Panc1 (cell line): Measurements from ENCODE around the gene MEAK7. TPM values are rescaled to one million over a fixed set of nuclear protein-coding genes. Genes with fewer than 3 reads are reported as not detected.

Experiments used
- ATAC-seq: fragments of 200-7000 bp; cut with Tn5 transposase; 2 replicates; pipeline ENCODE4 v1.9.1; 2020; ENCODE audit warnings: mild to moderate bottlenecking, moderate library complexity
- BruUV-seq: library from RNA; stranded (reverse); fragments of 400-500 nt; replicated peaks from 2 replicates; lab custom pipeline; 2021; lab: Mats Ljungman, UMichigan
- CTCF ChIA-PET: fragments of 300-600 bp; sonication (Branson Sonifier 250); formaldehyde crosslinking; loops from one replicate; lab custom pipeline; 2022; ENCODE audit warnings: antibody characterized with exemption; lab: Charles Lee
- POLR2A ChIA-PET: fragments of 300-600 bp; sonication (Branson Sonifier 250); formaldehyde crosslinking; loops from one replicate; lab custom pipeline; 2022; ENCODE audit warnings: antibody characterized with exemption; lab: Charles Lee
- DNase-seq: peaks from one replicate; pipeline ENCODE4 v3.0.0-alpha.2; 2010; ENCODE audit warnings: low read depth, low spot score
- H3K27ac ChIP-seq: 2 replicates; pipeline ENCODE4 v1.5.1; 2011; ENCODE audit warnings: mild to moderate bottlenecking, low read length, inconsistent platforms
- H3K27me3 ChIP-seq: fragments of 200-500 bp; sonication (Bioruptor generic); 2 replicates; pipeline ENCODE4 v1.6.0; 2014; ENCODE audit warnings: low read length, inconsistent platforms; ENCODE audit not compliant: control insufficient read depth, insufficient read depth
- H3K36me3 ChIP-seq: fragments of 200-500 bp; sonication (Bioruptor generic); 2 replicates; pipeline ENCODE4 v1.5.1; 2014; ENCODE audit warnings: inconsistent platforms, mild to moderate bottlenecking, low read length, moderate library complexity; ENCODE audit not compliant: control insufficient read depth, insufficient read depth
- H3K4me1 ChIP-seq: 2 replicates; pipeline ENCODE4 v1.5.1; 2011; ENCODE audit warnings: inconsistent platforms, mild to moderate bottlenecking, low read length, moderate library complexity; ENCODE audit not compliant: control insufficient read depth, insufficient read depth
- H3K4me3 ChIP-seq, 2 experiments: 2 replicates each; pipeline ENCODE4 v1.5.1; 2011 to 2012; ENCODE audit warnings: low read depth in 2 of 2, low read length in 2 of 2, mild to moderate bottlenecking in 2 of 2, inconsistent platforms in 1 of 2, moderate library complexity in 1 of 2
- H3K9me3 ChIP-seq: fragments of 200-500 bp; sonication (Bioruptor generic); 2 replicates; pipeline ENCODE4 v1.5.1; 2014; ENCODE audit warnings: low read depth, mild to moderate bottlenecking, inconsistent platforms, low read length, moderate library complexity; ENCODE audit not compliant: control insufficient read depth, insufficient read depth
- POLR2AphosphoS5 ChIP-seq: IDR thresholded peaks from 2 replicates; pipeline ENCODE4 v1.6.1; 2012; ENCODE audit warnings: mild to moderate bottlenecking, low read depth, low read length, moderate library complexity
- SIN3A ChIP-seq: IDR thresholded peaks from 2 replicates; pipeline ENCODE4 v1.6.1; 2012; ENCODE audit warnings: low read depth, mild to moderate bottlenecking, low read length, moderate library complexity, borderline replicate concordance; ENCODE audit not compliant: insufficient read depth
- TCF7L2 ChIP-seq: IDR thresholded peaks from 2 replicates; pipeline ENCODE4 v1.6.1; 2011; ENCODE audit warnings: mild to moderate bottlenecking, low read depth, low read length, inconsistent platforms
- in situ Hi-C: cut with HindIII; loops from 2 replicates; pipeline ENCODE4 v1.10.0; 2016; ENCODE audit warnings: low sequenced_read_pairs, low pct_unique_long_range_greater_than_20kb
- intact Hi-C: fragments of 100-400 bp; cut with micrococcal nuclease; formaldehyde crosslinking; loops from one replicate; pipeline ENCODE4 v1.10.0; 2022; ENCODE audit not compliant: unreplicated experiment
- total RNA-seq: library from RNA; stranded (reverse); gene quantifications from one replicate; pipeline ENCODE4 v1.2.1, GENCODE V29; 2021; ENCODE audit not compliant: unreplicated experiment
- TF ChIP-seq, protein P1 (sequence below), 2 experiments: IDR thresholded peaks; 2 replicates each; pipeline ENCODE4 v1.6.1; 2011 to 2012; ENCODE audit warnings: low read depth in 2 of 2, control low read depth in 1 of 2, low read length in 1 of 2, mild to moderate bottlenecking in 1 of 2, moderate library complexity in 1 of 2; ENCODE audit not compliant: insufficient read depth in 1 of 2
- TF ChIP-seq, protein P2 (sequence below): fragments of 450-650 bp; IDR thresholded peaks from 2 replicates; pipeline ENCODE4 v1.5.1; 2017; ENCODE audit warnings: mild to moderate bottlenecking

Gene MEAK7
- total RNA-seq, 1 experiment from 2014 or later = 17.2 TPM

DNA sequence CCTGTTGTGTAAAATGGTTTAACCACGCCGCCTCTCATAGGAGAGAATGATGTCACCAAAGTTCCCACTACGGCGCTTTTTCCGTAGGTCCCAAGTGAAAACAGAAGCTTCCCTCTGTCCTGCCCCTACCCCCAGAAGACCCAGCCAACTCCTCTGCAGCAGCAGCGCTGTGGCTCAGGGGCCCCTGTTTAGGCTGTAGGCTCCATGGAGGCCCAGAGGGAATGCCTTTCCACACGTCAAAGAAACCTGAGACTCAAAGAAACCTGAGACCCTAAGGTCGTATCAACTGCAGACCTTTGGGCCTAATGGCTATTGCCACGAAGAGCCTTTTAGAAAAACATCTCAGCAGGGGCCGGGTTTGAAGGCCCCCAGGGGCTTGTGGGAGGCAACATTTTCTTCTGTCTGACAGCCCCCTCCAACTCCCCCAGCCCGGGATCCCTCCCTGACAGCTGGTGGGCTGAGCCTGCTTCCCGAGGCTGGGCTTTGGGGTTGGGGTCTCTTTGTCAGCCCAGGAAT lies 43.1 kb upstream of the MEAK7 start:
- ChIA-PET CTCF (no interaction called here), POLR2A (no interaction called here)
- H3K9me3 ChIP-seq = no peaks in the 10 kb centered on the region
- no peak overlapping the region for H3K27ac ChIP-seq
- no peak overlapping the region for H3K4me3 ChIP-seq
- in situ Hi-C loops (no loop called here), intact Hi-C loops (no loop called here)
- H3K4me1 ChIP-seq = peaks cover 7% of the 10 kb centered on the region
- no TSS peak for BruUV-seq
- ATAC-seq (no peak), DNase-seq (no peak)
- no peaks in the 10 kb centered on the region for H3K27me3 ChIP-seq
- H3K36me3 ChIP-seq = no peaks in the 10 kb centered on the region
- TF ChIP-seq POLR2AphosphoS5 (no peak), TCF7L2 (no peak), SIN3A (no peak)
- TF ChIP-seq, protein P1, sequence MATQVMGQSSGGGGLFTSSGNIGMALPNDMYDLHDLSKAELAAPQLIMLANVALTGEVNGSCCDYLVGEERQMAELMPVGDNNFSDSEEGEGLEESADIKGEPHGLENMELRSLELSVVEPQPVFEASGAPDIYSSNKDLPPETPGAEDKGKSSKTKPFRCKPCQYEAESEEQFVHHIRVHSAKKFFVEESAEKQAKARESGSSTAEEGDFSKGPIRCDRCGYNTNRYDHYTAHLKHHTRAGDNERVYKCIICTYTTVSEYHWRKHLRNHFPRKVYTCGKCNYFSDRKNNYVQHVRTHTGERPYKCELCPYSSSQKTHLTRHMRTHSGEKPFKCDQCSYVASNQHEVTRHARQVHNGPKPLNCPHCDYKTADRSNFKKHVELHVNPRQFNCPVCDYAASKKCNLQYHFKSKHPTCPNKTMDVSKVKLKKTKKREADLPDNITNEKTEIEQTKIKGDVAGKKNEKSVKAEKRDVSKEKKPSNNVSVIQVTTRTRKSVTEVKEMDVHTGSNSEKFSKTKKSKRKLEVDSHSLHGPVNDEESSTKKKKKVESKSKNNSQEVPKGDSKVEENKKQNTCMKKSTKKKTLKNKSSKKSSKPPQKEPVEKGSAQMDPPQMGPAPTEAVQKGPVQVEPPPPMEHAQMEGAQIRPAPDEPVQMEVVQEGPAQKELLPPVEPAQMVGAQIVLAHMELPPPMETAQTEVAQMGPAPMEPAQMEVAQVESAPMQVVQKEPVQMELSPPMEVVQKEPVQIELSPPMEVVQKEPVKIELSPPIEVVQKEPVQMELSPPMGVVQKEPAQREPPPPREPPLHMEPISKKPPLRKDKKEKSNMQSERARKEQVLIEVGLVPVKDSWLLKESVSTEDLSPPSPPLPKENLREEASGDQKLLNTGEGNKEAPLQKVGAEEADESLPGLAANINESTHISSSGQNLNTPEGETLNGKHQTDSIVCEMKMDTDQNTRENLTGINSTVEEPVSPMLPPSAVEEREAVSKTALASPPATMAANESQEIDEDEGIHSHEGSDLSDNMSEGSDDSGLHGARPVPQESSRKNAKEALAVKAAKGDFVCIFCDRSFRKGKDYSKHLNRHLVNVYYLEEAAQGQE (IDR thresholded peaks at IDR 0.05; ENCODE audit: insufficient read depth in 1 of 2, low read depth in 2 of 2, low read length in 1 of 2) = no peak
- TF ChIP-seq, protein P2, sequence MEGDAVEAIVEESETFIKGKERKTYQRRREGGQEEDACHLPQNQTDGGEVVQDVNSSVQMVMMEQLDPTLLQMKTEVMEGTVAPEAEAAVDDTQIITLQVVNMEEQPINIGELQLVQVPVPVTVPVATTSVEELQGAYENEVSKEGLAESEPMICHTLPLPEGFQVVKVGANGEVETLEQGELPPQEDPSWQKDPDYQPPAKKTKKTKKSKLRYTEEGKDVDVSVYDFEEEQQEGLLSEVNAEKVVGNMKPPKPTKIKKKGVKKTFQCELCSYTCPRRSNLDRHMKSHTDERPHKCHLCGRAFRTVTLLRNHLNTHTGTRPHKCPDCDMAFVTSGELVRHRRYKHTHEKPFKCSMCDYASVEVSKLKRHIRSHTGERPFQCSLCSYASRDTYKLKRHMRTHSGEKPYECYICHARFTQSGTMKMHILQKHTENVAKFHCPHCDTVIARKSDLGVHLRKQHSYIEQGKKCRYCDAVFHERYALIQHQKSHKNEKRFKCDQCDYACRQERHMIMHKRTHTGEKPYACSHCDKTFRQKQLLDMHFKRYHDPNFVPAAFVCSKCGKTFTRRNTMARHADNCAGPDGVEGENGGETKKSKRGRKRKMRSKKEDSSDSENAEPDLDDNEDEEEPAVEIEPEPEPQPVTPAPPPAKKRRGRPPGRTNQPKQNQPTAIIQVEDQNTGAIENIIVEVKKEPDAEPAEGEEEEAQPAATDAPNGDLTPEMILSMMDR = no peak

DNA sequence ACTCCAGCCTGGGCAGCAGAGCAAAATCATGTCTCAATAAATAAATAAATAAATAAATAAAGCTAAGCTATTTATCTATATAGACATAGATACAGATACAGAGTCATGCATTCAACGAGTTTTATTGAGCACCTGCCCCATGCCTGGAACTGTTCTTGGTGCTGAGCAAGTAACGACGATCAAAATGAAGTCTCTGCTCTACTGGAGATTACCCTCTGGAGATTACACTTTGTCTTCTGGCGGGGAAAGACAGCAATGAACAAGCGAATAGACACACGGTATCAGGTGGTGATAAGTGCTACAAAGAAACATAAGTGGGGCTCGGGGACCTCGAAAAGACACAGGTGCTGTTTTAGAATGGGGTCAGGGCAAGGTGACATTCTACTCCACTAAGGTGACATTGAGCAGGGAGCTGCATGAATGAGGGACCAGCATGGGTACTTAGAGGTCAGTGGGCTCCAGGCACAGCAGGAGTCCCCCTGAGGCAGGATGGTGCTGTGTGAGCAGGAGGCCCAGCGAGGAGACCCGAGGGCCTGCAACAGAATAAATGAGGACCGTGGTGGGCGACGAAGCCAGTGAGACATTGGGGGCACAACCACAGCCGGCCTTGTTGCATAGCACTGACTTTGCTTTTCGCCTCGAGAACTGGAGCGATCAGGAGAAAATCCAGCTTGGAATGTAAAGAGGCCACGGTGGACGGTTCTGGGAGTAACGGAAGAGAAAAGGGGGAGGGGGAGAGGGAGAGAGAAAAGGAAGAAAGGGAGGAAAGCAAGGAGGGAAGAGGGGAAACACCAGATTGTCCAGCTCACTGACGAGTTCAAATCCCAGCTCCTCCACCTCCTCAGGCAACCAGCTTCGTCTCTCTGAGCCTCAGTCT lies 42.4 kb upstream of the MEAK7 start:
- TF ChIP-seq, protein P1 (IDR thresholded peaks at IDR 0.05; ENCODE audit: insufficient read depth in 1 of 2, low read depth in 2 of 2, low read length in 1 of 2) = peak in 1 of 2 experiments; percentile 59; a peak in 1 of 4 replicates
- TF ChIP-seq, protein P2 = no peak
- Histone ChIP-seq H3K27ac (no peak overlapping the region), H3K36me3 (no peaks in the 10 kb centered on the region), H3K4me3 (no peak overlapping the region), H3K4me1 (peaks cover 7% of the 10 kb centered on the region), H3K27me3 (no peaks in the 10 kb centered on the region), H3K9me3 (no peaks in the 10 kb centered on the region)
- no peak for DNase-seq
- in situ Hi-C loops = no loop called here
- ATAC-seq = no peak
- CTCF ChIA-PET = no interaction called here
- BruUV-seq = no TSS peak
- POLR2A ChIA-PET = no interaction called here
- intact Hi-C loops = no loop called here
